HS-5 (cell line): ENCODE results near the gene NFAT5.

Experiments used
- DNase-seq: peaks from one replicate; pipeline ENCODE4 v3.0.0-alpha.2; 2012; ENCODE audit warnings: low read depth

The NFAT5 gene

DNA sequence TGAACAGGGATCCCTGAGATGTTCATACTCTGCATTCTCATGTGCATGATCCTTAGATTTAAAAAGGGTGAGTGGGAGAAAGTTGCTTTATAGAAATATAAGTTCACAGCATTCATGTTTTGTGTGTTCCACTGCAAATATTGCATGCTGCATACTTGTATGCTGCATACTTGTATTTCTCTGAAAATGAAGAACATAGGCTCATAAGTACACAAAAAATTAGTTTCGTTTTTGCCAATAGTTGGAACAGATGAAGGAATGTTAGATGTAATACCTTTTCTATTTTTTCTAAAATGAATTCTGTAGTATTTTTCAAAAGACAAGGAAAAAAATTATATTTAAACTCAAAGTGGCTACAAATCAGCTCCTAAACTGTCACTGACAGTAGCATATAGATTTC lies 79.0 kb downstream of the NFAT5 start:
- DNase-seq = no peak

DNA sequence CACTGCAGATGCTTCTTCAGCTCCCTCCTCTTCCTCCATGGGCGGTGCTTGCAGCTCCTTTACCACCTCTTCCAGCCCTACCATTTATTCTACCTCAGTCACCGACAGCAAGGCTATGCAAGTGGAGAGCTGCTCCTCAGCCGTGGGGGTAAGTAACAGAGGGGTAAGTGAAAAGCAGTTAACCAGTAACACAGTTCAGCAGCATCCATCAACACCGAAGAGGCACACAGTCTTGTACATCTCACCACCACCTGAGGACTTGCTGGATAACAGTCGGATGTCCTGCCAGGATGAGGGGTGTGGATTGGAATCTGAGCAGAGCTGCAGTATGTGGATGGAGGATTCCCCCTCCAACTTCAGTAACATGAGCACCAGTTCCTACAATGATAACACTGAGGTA lies 81.3 kb downstream of the NFAT5 start:
- no peak for DNase-seq

DNA sequence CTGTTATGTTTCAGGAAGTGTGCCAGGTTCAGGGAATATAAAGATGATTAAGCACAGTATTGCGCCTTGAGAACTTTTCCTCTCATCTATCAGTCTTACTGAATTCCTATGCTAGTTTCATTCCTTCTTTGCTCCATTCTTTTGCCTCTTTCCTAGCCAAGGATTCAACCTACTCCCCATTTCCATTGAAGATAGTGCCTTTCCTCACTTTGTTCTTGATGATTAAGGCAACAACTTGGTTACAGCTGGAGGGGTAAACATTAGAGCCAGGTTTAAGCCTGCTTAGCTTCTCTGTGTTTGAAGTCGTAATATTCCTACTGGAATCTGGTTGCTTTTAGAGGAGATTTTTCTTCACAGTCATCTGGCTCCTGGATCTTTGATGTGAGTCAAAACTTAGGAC lies 85.5 kb downstream of the NFAT5 start:
- DNase-seq = no peak

DNA sequence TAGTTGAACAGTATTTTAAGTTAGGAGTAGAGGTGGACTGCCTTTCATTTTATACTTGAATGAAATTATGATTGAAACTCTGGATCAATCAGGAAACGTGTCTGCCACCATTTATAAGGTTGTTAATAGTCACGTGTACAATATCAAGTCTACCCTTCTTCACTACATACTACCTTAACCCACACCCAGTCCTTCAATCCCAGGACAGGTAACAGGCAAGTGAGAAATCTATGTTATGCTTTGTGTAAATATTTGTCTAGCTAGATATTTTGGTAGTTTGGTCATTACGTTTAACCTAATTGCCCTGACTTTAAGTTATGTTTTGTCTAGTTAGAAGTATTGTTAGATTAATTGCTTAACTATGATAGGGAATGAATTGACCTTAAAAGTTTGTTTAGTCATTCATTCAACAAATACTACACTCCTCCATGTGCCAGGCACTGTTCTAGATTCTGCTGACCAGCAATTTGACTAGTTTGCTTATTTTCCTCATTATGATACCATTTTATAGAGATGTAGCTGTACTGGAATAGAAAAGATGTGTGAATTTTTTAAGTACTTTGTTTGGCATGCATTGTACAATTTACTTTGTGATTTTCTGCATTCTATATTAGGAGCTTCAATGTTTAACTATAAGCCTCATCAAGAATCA lies 88.6 kb downstream of the NFAT5 start:
- DNase-seq = no peak

DNA sequence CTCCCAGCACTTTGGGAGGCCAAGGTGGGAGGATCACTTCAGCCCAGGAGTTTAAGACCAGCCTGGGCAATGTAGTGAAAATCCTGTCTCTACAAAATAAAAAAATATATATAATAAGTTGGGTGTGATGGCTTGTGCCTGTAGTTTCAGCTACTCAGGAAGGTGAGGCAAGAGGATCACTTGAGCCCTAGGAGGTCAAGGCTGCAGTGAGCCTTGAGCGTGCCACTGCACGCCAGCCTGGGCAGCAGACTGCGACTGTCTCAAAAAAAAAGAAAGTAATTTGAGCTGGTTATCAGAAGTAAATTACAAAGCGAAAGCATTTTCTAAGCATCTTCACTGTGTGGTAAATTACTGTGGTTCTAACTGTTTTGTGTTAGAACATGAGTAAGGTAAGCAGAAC lies 94.4 kb downstream of the NFAT5 start:
- no peak for DNase-seq

DNA sequence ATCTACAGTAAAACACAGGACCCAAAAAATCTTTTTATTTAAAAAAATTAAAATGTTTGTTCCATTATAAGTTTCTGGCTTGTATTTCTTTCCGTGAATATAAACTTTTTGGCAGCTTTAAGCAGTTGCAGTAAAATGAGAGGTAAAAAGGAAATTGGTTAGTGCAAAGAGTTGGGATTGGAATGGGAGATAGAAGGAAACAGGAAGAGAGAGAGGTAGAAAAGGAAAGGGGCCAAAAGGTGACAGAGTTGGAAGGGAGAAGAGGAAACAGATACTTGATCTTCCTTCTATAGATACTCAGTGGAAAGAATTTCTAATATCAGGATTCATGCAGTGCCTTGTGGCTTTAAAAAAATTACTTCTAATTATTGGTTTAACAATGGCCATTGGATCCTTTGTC lies 97.1 kb downstream of the NFAT5 start:
- DNase-seq = no peak

DNA sequence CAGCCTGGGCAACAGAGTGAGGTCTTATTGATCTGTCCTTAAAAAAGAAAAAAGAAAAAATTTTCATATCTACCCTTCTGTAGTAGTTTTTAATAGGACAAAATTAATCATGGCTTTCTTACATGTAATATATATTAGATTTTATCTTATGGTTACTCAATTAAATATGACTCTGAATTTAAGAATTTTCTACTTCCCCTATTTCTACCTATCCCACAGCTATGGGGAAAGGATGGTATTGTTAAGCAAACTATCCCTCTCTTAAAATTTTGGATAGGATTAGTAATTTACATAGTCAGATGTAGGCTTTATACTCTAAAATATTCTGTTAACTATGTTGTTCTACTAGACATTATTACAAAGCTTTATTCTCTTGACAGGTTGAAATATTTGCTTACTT lies 98.1 kb downstream of the NFAT5 start:
- no peak for DNase-seq

DNA sequence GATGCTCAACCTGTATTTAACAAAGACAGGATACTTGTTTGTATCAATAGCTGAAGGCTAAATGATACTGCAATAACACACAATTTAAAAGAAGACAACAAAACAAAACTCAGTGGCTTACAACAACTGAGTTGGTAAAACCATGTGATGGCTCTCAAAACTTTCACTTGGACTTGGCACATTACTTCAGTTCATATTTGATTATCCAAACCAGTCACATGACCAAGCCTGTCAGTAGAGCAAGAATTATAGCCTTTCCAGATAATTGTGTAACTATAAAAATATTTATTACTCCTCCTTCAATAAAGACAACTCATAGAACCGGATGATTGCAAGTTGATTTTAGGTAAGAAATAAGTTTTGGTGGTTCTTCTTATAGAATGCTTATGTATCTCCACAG lies 103.8 kb downstream of the NFAT5 start:
- no peak for DNase-seq

DNA sequence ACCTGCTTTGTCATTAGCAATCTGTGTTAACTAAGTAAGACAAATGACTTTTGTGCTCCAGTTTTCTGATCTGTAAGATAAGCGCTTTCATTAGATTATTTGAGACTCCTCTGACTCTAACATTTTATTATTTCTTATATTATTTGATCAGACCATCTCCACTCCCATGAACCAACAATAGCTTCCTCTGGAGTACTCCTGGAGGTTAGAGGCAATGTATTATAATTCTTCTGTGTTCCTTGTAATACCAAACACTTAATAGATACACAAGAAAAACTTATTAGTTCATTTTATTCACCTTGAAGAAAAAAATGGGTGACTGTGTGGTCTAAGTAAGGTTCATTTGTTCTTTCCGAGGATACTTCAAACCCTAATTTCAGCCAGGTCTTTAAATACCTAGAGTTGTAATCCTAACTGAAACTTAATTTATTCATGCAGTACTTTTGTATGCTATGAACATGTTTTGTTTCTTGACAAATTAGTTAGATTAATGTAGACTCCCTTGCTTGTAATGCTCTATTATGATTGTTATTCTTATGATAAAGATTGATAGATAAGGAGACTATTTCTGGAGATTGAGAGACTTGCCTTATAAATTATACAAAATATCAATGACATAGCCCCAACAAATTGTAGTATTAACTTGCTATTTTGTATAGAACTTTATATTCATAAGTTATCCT lies 106.7 kb downstream of the NFAT5 start:
- no peak for DNase-seq

DNA sequence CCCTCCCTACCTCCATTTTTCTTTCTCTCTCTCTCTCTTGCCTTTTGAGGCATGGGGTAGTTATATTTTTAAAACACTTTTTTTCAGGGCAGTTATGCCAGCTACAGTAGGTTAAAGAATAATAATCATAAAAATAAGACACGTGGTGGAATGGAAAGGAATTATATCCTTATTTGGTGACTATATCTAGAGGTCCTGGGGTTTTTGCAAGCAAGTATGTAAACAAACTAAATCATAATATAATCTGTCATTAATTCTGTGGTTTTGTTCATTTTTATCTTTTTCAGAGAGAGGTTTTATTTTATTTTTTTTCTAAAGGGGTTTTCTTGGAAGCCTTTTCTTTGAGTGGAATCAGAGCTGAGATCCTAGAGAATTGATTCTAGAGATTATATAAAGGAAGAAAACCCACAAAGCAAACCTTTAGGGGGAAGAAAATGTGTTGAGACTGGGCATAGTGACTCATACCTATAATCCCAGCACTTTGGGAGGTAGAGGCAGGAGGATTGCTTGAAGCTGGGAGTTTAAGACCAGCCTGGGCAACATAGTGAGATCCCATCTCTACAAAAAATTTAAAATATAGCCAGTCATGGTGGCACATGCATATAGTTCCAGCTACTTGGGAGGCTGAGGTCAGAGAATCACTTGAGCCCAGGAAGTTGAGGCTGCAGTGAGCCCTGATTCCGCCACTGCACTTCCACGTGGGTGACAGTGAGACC lies 107.4 kb downstream of the NFAT5 start:
- DNase-seq = no peak

DNA sequence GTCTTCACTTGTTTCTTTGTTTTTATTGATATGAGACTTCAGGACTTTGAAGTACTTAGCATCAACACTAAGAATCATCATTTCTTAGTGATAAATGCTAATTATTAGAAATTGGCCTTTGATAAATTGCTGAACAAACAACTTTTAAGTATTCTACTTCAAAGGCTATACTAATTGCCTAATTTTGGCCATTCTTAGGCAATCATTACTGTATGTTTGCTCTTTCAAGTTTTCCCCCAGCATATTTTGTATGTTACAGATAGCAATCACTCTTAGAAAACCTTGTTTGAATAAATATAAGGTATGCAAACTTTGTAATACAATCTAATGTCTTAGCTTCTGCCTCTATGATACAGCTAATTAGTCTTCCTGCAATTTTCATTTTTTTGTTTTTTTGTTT lies 114.6 kb downstream of the NFAT5 start:
- no peak for DNase-seq

DNA sequence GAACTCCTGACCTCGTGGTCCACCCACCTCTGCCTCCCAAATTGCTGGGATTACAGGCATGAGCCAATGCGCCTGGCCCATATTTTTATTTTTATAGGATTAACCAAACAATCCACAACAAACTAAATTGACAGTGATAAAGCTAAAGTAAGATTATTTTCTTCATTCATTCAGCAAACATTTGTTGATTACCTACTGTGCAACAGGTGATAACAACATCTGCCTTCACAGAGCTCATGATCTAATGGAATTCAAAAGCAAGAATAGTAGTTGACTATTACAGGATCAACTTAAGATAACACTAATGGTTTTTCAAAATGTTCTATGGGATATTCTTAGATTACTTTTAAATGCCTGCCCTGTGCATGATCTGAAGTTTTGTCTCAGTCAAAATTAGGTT lies 122.8 kb downstream of the NFAT5 start:
- no peak for DNase-seq

DNA sequence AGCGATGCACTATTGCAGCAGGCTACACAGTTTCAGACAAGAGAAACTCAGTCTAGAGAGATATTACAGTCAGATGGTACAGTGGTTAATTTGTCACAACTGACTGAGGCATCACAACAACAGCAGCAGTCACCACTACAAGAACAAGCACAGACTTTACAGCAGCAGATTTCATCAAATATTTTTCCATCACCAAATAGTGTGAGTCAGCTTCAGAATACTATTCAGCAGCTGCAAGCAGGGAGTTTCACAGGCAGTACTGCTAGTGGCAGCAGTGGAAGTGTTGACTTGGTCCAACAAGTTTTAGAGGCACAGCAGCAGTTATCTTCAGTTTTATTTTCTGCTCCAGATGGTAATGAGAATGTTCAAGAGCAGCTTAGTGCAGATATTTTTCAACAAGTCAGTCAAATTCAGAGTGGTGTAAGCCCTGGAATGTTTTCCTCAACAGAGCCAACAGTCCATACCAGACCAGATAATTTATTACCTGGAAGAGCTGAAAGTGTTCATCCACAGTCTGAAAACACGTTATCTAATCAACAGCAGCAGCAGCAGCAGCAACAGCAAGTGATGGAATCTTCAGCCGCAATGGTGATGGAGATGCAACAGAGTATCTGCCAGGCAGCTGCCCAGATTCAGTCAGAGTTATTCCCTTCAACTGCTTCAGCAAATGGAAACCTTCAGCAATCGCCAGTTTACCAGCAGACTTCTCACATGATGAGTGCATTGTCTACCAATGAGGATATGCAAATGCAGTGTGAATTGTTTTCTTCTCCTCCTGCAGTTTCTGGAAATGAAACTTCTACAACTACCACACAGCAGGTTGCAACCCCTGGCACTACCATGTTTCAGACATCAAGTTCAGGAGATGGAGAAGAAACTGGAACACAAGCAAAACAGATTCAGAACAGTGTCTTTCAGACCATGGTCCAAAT lies 126.5 kb downstream of the NFAT5 start:
- no peak for DNase-seq

DNA sequence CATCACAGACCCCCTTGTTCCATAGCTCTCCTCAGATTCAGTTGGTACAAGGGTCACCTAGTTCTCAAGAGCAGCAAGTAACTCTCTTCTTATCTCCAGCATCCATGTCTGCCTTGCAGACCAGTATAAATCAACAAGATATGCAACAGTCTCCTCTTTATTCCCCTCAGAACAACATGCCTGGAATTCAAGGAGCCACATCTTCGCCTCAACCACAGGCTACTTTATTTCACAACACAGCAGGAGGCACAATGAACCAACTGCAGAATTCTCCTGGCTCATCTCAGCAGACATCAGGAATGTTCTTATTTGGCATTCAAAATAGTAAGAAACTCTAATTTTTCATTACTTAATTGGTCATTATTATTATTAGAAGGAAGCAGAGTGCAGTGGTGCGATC lies 128.2 kb downstream of the NFAT5 start:
- DNase-seq = no peak

DNA sequence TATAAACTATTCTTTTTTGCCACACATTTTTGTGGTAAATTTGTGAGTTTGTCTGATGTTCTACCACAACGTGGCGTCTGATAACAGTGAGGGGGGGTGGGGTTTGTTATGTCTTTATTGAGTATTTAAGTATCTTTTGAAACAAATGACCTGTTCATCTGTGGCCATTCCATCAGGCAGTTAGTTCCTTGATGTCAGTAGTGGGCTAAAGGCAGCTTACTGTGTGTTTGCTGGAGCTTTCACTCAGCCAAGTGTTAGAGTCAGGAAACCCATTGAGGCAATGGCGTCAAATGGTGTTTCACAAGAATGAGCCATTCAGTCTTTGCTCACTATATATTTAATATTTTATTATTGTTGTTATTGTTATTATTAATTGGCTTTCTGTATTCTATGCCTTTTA lies 132.6 kb downstream of the NFAT5 start:
- DNase-seq = no peak

DNA sequence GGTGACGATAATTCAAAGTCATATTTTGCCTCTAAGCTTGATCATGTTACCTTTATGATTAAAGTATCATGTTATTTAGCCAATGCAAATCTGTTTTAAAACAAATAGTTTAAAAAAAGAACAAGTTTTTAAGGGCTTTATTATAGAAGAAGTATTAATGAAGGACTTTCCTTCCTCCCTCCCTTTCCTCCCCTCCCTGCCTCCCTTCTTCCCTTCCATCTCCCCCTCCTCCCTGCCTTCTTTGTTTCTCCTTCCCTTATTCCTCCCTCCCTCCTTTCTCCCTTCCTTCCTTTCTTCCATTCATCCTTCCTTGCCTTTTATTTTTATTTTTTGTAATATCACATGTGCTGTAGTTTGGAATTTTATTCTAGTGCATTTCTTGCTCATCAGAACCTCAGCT lies 134.1 kb downstream of the NFAT5 start:
- DNase-seq = no peak

DNA sequence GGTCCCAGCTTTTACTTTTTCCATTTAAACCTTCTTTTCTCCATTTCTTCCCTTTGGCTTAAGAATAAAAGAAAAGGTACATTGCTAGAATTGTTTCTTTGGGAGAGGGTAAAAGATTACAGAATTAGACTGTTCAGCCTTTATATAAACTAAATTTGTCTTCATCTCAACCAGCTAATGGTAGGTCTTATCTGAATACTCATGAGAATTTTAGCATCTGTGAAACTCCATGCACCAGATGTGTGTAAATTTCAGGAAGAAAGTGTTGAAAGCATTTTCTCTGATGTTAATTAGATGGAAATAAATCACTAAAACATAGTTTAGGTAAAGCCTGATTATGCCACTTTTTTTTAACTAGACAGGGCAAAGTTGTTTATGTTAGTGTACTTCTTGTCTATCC lies 135.7 kb downstream of the NFAT5 start:
- DNase-seq = no peak

DNA sequence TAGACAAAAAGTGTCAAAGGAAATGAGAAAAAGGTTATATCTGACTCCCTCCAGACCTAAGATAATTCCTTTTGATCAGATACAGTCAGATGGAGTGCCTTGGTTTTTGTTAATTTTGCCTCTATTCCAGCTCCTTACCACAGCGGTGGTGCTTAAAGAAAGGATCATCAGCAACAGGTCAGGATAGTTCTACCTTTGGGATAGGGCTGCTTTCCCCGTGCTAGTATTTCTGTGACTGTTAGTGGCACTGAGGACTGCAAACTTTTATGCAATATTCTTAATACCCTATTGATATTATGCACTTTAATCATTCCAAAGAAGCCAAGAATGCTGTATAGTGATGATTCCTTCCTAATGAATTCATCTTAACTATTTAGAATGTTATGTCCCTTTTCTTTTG lies 136.1 kb downstream of the NFAT5 start:
- DNase-seq = no peak

DNA sequence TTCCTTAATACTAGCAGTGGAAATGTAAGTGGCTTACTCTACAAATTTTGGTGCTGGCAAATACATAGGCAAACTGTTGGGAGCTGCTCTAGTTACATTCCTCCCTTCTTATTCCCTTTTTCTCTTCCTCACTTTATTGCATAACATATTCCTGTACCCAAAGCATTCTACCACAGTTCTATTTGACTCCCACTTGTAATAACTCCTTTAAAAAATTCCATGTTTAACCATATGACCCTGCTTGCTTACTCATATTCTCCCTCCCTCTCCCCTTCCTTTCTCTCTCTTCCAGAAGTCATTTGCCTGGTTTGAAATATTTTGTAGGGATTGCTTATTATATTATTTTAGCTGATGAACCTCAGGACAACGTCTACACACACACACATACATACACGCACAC lies 137.9 kb downstream of the NFAT5 start:
- no peak for DNase-seq

DNA sequence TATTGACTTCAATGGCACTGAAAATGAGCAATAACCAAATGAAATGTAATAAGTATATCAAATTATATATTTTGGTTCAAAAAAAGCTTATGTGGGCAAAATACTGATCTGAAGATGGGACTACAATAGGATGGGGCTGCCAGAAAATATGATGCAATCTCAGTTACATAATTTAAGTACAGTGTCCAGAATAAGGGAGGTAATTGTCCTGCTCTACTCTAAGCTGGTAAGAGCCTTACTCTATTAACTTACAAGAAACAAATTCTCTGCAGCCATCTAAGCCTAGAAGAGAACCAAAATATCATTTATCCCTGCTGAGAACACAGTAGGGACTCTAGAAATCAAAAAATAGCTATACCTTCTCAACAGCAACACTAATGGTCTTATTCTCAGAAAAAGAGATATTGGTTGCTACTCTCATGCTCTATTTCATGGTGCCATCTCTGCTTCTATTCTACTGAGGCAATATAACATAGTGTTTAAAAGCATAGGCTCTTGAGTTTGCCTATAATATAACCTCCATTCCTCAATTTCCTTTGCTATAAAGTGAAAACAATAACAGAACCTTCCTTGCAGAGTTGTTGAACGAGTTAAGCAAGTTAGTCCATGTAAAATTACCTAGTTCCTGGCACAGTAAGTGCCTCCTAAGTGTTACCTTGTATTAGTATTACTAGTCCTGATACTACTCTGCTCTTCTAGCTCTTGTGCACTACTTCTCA lies 140.6 kb downstream of the NFAT5 start:
- DNase-seq = no peak

DNA sequence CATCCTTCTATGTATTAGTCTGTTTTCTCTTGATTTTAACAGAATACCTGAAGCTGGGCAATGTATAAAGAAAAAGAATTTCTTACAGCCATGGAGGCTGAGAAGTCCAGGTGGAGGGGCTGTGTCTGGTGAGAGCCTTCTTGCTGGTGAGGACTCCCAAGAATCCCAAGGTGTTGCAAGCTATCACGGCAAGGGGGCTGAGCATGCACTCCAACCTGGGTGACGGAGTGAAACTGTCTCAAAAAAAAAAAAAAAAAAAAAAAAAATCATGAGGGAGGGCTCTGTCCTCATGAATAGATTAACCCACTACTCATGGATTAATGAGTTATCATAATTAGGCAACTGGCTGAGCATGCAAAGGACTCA lies 141.2 kb downstream of the NFAT5 start:
- no peak for DNase-seq
